Ovary (tissue), 10 donors: ENCODE data around the gene AURKA. TPM values are rescaled to one million over a fixed set of nuclear protein-coding genes. Genes with fewer than 3 reads are reported as not detected.
A peak's percentile ranks its signal among the peaks of the same experiment; 100 is the strongest.

ENCODE experiments used
- DNase-seq, 5 donors: peaks; one replicate each; pipeline ENCODE4 v3.0.0-alpha.2; 2019 to 2020
- H3K27ac ChIP-seq, 2 donors: fragments of 200-600 bp; one replicate each; pipeline versions ENCODE4 v1.5.1 to v1.8.0; 2019 to 2022
- H3K27me3 ChIP-seq: fragments of 200-600 bp; one replicate; pipeline ENCODE4 v1.8.0; 2022
- H3K36me3 ChIP-seq: fragments of 200-600 bp; sonication (generic); one replicate; pipeline ENCODE4 v1.5.1; 2019
- H3K4me1 ChIP-seq: one replicate; pipeline ENCODE4 v1.8.1; 2013; ENCODE audit warnings: mild to moderate bottlenecking, moderate library complexity; ENCODE audit not compliant: insufficient read depth
- H3K4me3 ChIP-seq: fragments of 200-600 bp; sonication (generic); one replicate; pipeline ENCODE4 v1.5.1; 2017
- H3K9me3 ChIP-seq, 2 donors: fragments of 200-600 bp in 1 of 2; sonication (generic) in 1 of 2; one replicate each; pipeline versions ENCODE4 v1.5.1 to v1.8.1; 2013 to 2019; ENCODE audit warnings: mild to moderate bottlenecking in 1 of 2, moderate library complexity in 1 of 2
- CTCF ChIP-seq, 3 donors: fragments of 450-650 bp in 2 of 3; fragments of 200-600 bp in 1 of 3; IDR thresholded peaks; one replicate each; pipeline versions ENCODE4 v1.5.1 to v1.8.0; 2016 to 2022; ENCODE audit warnings: antibody characterized with exemption in 3 of 3, mild to moderate bottlenecking in 1 of 3
- EP300 ChIP-seq: sonication (generic); formaldehyde crosslinking; IDR thresholded peaks from one replicate; pipeline ENCODE4 v1.6.1; 2017; ENCODE audit warnings: antibody characterized with exemption
- POLR2A ChIP-seq: fragments of 450-650 bp; IDR thresholded peaks from one replicate; pipeline ENCODE4 v1.6.1; 2017; ENCODE audit warnings: antibody characterized with exemption, mild to moderate bottlenecking, moderate library complexity
- WGBS, 3 donors: extraction: QIAGEN DNeasy Blood & Tissue Kit in 1 of 3; methylation state at CpG; one replicate each; pipeline versions ENCODE4 v1.1.5 to v1.1.7; 2013 to 2017; 5-methylcytosine and 5-hydroxymethylcytosine counted together
- intact Hi-C, 4 donors: fragments of 100-400 bp; cut with DNase I; formaldehyde crosslinking; loops; one replicate each; pipeline versions ENCODE4 v1.11.0 to v1.15.1; 2022 to 2023
- long read RNA-seq, 3 donors: library from polyadenylated mRNA in 2 of 3; unstranded in 2 of 3; transcript quantifications; one replicate each; pipeline ENCODE4 v2.0.0 and lab custom pipeline, GENCODE V29; 2021 to 2026
- polyA plus RNA-seq, 2 donors: library from polyadenylated mRNA; stranded (reverse); fragments of 200-250 nt in 1 of 2; fragments of 350-450 nt in 1 of 2; fragmentation: Illumina TruSeq in 1 of 2; extraction: RNeasy Lipid Tissue Mini Kit (QIAGEN cat#74804) in 1 of 2; gene quantifications; one replicate each; pipeline ENCODE4 v1.2.3, GENCODE V29; 2013 to 2014
- total RNA-seq, 7 donors: library from RNA; depleted of rRNA in 2 of 7; stranded (reverse); fragments of >200 nt in 2 of 7; fragmentation: NEBNext Ultra II Directional in 3 of 7; extraction: Animal tissue kit (Norgen Biotek cat#: 25700) in 3 of 7; gene quantifications; one replicate each; pipeline versions ENCODE4 v1.1.0 to v1.2.4, GENCODE V29; 2016 to 2023
- donor health status: DM: no; HTN: no; CAD: no; lungs with moderate emphysema.
- donor health status: DM: no; HTN: no; CAD: no.
- donor health status: Bipolar disorder and iron deficiency.
- donor health status: DM: yes; HTN: yes; CAD: no.
- donor health status: DM: no; HTN: no; CAD: no.
- donor health status: DM: yes; HTN: yes; CAD: no.

The AURKA gene
- total RNA-seq = 1 to 10 TPM; 2.2 to 10.0 (median 3.5) TPM
- polyA plus RNA-seq = 1 to 10 TPM; 2.5 to 3.2 TPM
- long read RNA-seq, donor 1, partial matches to known transcripts = 0 of 5 reads
- long read RNA-seq, donor 1, other reads (novel, unspliced or antisense) = 3 of 5 reads
- long read RNA-seq, donor 2, partial matches to known transcripts = 74 of 96 reads
- long read RNA-seq, donor 2, other reads (novel, unspliced or antisense) = 13 of 96 reads
- long read RNA-seq, donor 3, partial matches to known transcripts = 0 of 3 reads
- long read RNA-seq, donor 3, other reads (novel, unspliced or antisense) = 2 of 3 reads

GRCh38 chr20:56392132-56392880 is at the start of gene AURKA, which contains the start of gene CSTF1:
TSS of gene AURKA (minus strand) at chr20:56392215. CDS start at chr20:56388197, 4,018 bp downstream.
TSS of gene CSTF1 (plus strand) at chr20:56392645. CDS start at chr20:56395553, 2,908 bp downstream.
- Histone ChIP-seq H3K27me3 (no peaks in the 10 kb centered on the region), H3K36me3 (no peaks in the 10 kb centered on the region), H3K4me1 (peaks cover 8% of the 10 kb centered on the region), H3K4me3 (peak within 1 kb of the TSS; percentile 90), H3K27ac (peak within 1 kb of the TSS; percentile 31 to 72), H3K9me3 (no peaks in the 10 kb centered on the region)
- WGBS, 3 donors = 0% methylated on average over 52 to 53 of the region's 53 CpGs
- peak; percentile 99 to 100 (median 99) for DNase-seq
- intact Hi-C loops = loop anchor here in 1 of 4 donors (10.0 kb wide), 1 partner anchor 72 kb away; the partner anchor contains the start of gene RTF2
- TF ChIP-seq POLR2A (peak; percentile 48), CTCF (IDR thresholded peaks at IDR 0.05) (no peak), EP300 (peak; percentile 95)

- no peaks in the 10 kb centered on the region for H3K27me3 ChIP-seq
- intact Hi-C loops = no loop called here
Observed at GRCh38 chr20:56440346-56441007, 48.5 kb upstream of the AURKA start.

GRCh38 chr20:56439771-56440291 is 47.8 kb upstream of the AURKA start:
- 7 to 19% (median 13%) methylated on average over 5 of the region's 5 CpGs for WGBS, 3 donors
- H3K27ac ChIP-seq = no peak overlapping the region
- peak in 4 of 5 donors; percentile 34 to 49 (median 42) for DNase-seq
- H3K4me3 ChIP-seq = no peak overlapping the region
- TF ChIP-seq EP300 = no peak
- TF ChIP-seq POLR2A = no peak
- TF ChIP-seq CTCF (IDR thresholded peaks at IDR 0.05) = no peak
- H3K4me1 ChIP-seq = peaks cover 13% of the 10 kb centered on the region
- H3K36me3 ChIP-seq = no peaks in the 10 kb centered on the region
- intact Hi-C loops = no loop called here
- no peaks in the 10 kb centered on the region for H3K27me3 ChIP-seq
- no peaks in the 10 kb centered on the region for H3K9me3 ChIP-seq

More at GRCh38 chr20:56440346-56441007, 48.5 kb upstream of the AURKA start:
- Histone ChIP-seq H3K27ac (no peak overlapping the region), H3K4me1 (peaks cover 13% of the 10 kb centered on the region), H3K9me3 (no peaks in the 10 kb centered on the region), H3K36me3 (no peaks in the 10 kb centered on the region), H3K4me3 (no peak overlapping the region)
- WGBS, 3 donors = 68 to 76% (median 75%) methylated on average over 4 of the region's 4 CpGs
- DNase-seq = no peak
- TF ChIP-seq POLR2A (no peak), CTCF (IDR thresholded peaks at IDR 0.05) (no peak), EP300 (no peak)

GRCh38 chr20:56438284-56438683 is 46.3 kb upstream of the AURKA start:
- Histone ChIP-seq H3K27ac (no peak overlapping the region), H3K4me3 (no peak overlapping the region), H3K9me3 (no peaks in the 10 kb centered on the region), H3K27me3 (no peaks in the 10 kb centered on the region), H3K4me1 (peaks cover 2% of the 10 kb centered on the region), H3K36me3 (no peaks in the 10 kb centered on the region)
- DNase-seq = no peak
- WGBS, 3 donors = 90 to 93% (median 92%) methylated on average over 4 of the region's 4 CpGs
- TF ChIP-seq POLR2A (no peak), CTCF (IDR thresholded peaks at IDR 0.05) (no peak), EP300 (no peak)
- intact Hi-C loops = no loop called here
